SU-DHL-6 (cell line): Measurements from ENCODE around the gene CHEK1.

Experiments used
- H2AFZ ChIP-seq: fragments of 200-600 bp; sonication (generic); 2 replicates; pipeline ENCODE4 v1.6.1; 2014; ENCODE audit warnings: low read depth, mild to moderate bottlenecking, moderate library complexity, mixed read lengths, antibody characterized with exemption, low read length; ENCODE audit not compliant: severe bottlenecking
- H3F3A ChIP-seq: fragments of 200-600 bp; shearing (Covaris generic); 2 replicates; pipeline ENCODE4 v1.6.0; 2016; ENCODE audit warnings: antibody characterized with exemption, mild to moderate bottlenecking; ENCODE audit not compliant: insufficient read depth
- H3K27ac ChIP-seq: fragments of 200-600 bp; sonication (generic); 2 replicates; pipeline ENCODE4 v1.5.1; 2016; ENCODE audit warnings: low read depth, mild to moderate bottlenecking, low read length, moderate library complexity, mixed read lengths
- H3K27me3 ChIP-seq: fragments of 200-600 bp; sonication (generic), shearing (Covaris generic); 2 replicates; pipeline ENCODE4 v1.6.0; 2014; ENCODE audit warnings: mild to moderate bottlenecking, low read length
- H3K36me3 ChIP-seq: fragments of 200-600 bp; sonication (generic); 2 replicates; pipeline ENCODE4 v1.6.1; 2014; ENCODE audit warnings: mild to moderate bottlenecking, low read length, mixed read lengths
- H3K4me2 ChIP-seq: fragments of 300-600, 200-600 bp; shearing (Covaris generic), sonication (generic); 2 replicates; pipeline ENCODE4 v1.6.0; 2014; ENCODE audit warnings: low read length, low read depth, mild to moderate bottlenecking; ENCODE audit not compliant: poor library complexity, severe bottlenecking
- H3K4me3 ChIP-seq: fragments of 200-600 bp; sonication (generic); 2 replicates; pipeline ENCODE4 v1.5.1; 2014; ENCODE audit warnings: antibody characterized with exemption, low read length, mild to moderate bottlenecking, mixed read lengths; ENCODE audit not compliant: insufficient read depth, poor library complexity, severe bottlenecking
- H3K79me2 ChIP-seq: fragments of 200-600 bp; sonication (generic); 2 replicates; pipeline ENCODE4 v1.6.1; 2014; ENCODE audit warnings: mild to moderate bottlenecking, low read length, moderate library complexity; ENCODE audit not compliant: insufficient read depth
- H3K9ac ChIP-seq: fragments of 200-600 bp; sonication (generic); 2 replicates; pipeline ENCODE4 v1.7.0; 2014; ENCODE audit warnings: mild to moderate bottlenecking, low read length
- H3K9me2 ChIP-seq: fragments of 200-600 bp; sonication (generic); replicated peaks from 2 replicates; pipeline ENCODE4 v1.6.1; 2014; ENCODE audit warnings: low read length; ENCODE audit not compliant: insufficient read depth
- H3K9me3 ChIP-seq: fragments of 200-600 bp; sonication (generic); 2 replicates; pipeline ENCODE4 v1.6.1; 2014; ENCODE audit warnings: low read length, mixed read lengths; ENCODE audit not compliant: insufficient read depth
- H4K20me1 ChIP-seq: fragments of 200-600 bp; sonication (generic); 2 replicates; pipeline ENCODE4 v1.6.1; 2014; ENCODE audit warnings: low read depth, mild to moderate bottlenecking, antibody characterized with exemption, low read length, moderate library complexity, mixed read lengths
- CTCF ChIP-seq: fragments of 200-600 bp; sonication (generic); IDR thresholded peaks from one replicate; pipeline ENCODE4 v1.5.1; 2017; ENCODE audit warnings: antibody characterized with exemption, mild to moderate bottlenecking, low read length, moderate library complexity; ENCODE audit not compliant: insufficient read depth, poor library complexity, severe bottlenecking
- EZH2phosphoT487 ChIP-seq: fragments of 200-600 bp; sonication (generic), shearing (Covaris generic); conservative IDR thresholded peaks from 2 replicates; pipeline ENCODE4 v1.6.1; 2018; ENCODE audit warnings: mild to moderate bottlenecking, antibody characterized with exemption, low read length, moderate library complexity, mixed read lengths

CHEK1 gene

GRCh38 chr11:125645871-125646270 is 20.9 kb downstream of the CHEK1 start:
- no peak overlapping the region for H3K27ac ChIP-seq
- H3K4me3 ChIP-seq, result no peak overlapping the region
- TF ChIP-seq CTCF (no peak), EZH2phosphoT487 (no peak)
- H3K9me3 ChIP-seq, result no peaks in the 10 kb centered on the region
- no peaks in the 10 kb centered on the region for H3K9me2 ChIP-seq
- no peak overlapping the region for H2AFZ ChIP-seq
- H3K79me2 ChIP-seq, result peaks cover 15% of the 10 kb centered on the region; the same call in 1 of the 2 replicates
- no peaks in the 10 kb centered on the region for H3F3A ChIP-seq
- H3K4me2 ChIP-seq, result no peak overlapping the region
- peaks cover 12% of the 10 kb centered on the region; the same call in 1 of the 2 replicates for H3K36me3 ChIP-seq
- no peak overlapping the region for H3K9ac ChIP-seq
- no peaks in the 10 kb centered on the region for H4K20me1 ChIP-seq
- no peaks in the 10 kb centered on the region for H3K27me3 ChIP-seq

- Histone ChIP-seq H3K9ac (no peak overlapping the region), H3K27me3 (no peaks in the 10 kb centered on the region), H3K9me2 (no peaks in the 10 kb centered on the region), H3K9me3 (no peaks in the 10 kb centered on the region), H3K4me3 (no peak overlapping the region), H2AFZ (no peak overlapping the region), H3F3A (no peaks in the 10 kb centered on the region), H3K79me2 (peaks cover 15% of the 10 kb centered on the region; the same call in 1 of the 2 replicates), H3K27ac (no peak overlapping the region), H4K20me1 (no peaks in the 10 kb centered on the region), H3K36me3 (peaks cover 6% of the 10 kb centered on the region; the same call in 1 of the 2 replicates), H3K4me2 (no peak overlapping the region)
- TF ChIP-seq EZH2phosphoT487 (no peak), CTCF (no peak)
Measured at GRCh38 chr11:125649465-125650166, 24.7 kb downstream of the CHEK1 start.

GRCh38 chr11:125662689-125663088 is 37.7 kb downstream of the CHEK1 start:
- Histone ChIP-seq H3K4me2 (no peak overlapping the region), H2AFZ (no peak overlapping the region), H3K27ac (no peak overlapping the region), H3F3A (no peaks in the 10 kb centered on the region), H3K27me3 (no peaks in the 10 kb centered on the region), H3K9me2 (no peaks in the 10 kb centered on the region), H4K20me1 (no peaks in the 10 kb centered on the region), H3K36me3 (peaks cover 2% of the 10 kb centered on the region; the same call in 1 of the 2 replicates), H3K4me3 (no peak overlapping the region), H3K9me3 (no peaks in the 10 kb centered on the region), H3K9ac (no peak overlapping the region), H3K79me2 (no peaks in the 10 kb centered on the region; the same call in 1 of the 2 replicates)
- no peak for TF ChIP-seq CTCF
- no peak for TF ChIP-seq EZH2phosphoT487
